Measurements from ENCODE around the gene RNASEH1. TPM values are rescaled to one million over a fixed set of nuclear protein-coding genes. Genes with fewer than 3 reads are reported as not detected.
A peak's percentile ranks its signal among the peaks of the same experiment; 100 is the strongest.

Gene RNASEH1
- total and polyA plus RNA-seq, 2 of the 13 experiments (the other 11 are each of a cell fraction or from before 2014, with no cell fraction given): 14.5 to 57.4 TPM

DNA sequence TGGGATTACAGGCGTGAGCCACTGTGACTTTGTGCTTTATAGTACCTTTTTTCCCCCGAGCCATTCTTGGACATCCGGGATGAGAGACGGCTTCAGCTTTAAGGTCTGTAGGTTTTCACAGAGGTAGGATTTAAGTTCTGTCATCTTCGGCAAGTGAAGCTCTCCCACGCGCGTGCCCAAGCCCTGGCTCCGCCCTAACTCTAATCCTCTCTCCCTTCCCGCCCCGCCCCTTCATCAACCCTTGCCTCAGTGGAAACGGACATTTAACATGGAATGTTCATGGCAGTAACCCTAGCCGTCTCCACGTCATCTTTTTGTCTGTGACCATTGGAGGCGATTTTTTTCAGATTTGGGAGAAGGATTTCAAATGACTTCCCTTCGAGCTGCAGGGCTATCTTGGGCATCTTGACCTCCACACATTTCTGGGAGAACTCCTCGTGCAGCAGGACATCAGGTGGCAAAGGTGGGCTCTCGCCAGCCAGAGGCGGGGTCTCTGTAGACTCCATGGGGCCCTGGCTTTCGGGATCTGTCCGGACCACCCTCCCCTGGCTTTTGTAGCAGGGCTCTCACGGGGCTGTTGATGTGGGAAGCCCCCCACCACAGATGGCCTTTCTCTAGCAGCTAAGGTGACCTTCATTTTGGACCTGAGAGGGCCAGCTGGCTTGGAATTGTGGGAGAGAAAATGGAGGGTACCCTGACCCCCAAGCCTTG, 43.6 kb upstream of the RNASEH1 start:
- TF ChIP-seq ZNF737 (CRISPR knock-in tag; IDR thresholded peaks at IDR 0.05; ENCODE audit: borderline replicate concordance): no peak
- no peak for TF ChIP-seq ZNF883 (CRISPR knock-in tag; IDR thresholded peaks at IDR 0.05; ENCODE audit: not compliant biosample characterization)
- TF ChIP-seq KLF11 (CRISPR knock-in tag; IDR thresholded peaks at IDR 0.05): no peak
- no peak for TF ChIP-seq ZNF703 (CRISPR knock-in tag; IDR thresholded peaks at IDR 0.05; ENCODE audit: borderline replicate concordance)
- no peak for TF ChIP-seq KLF15 (CRISPR knock-in tag; IDR thresholded peaks at IDR 0.05; ENCODE audit: borderline replicate concordance)
- TF ChIP-seq BORCS8-MEF2B (CRISPR knock-in tag; IDR thresholded peaks at IDR 0.05): no peak
- no peak for TF ChIP-seq GATAD1 (CRISPR knock-in tag; IDR thresholded peaks at IDR 0.05)
- no peak for TF ChIP-seq MED8 (CRISPR knock-in tag; IDR thresholded peaks at IDR 0.05; ENCODE audit: insufficient replicate concordance)
- no peak for TF ChIP-seq POLR2AphosphoS2 (IDR thresholded peaks at IDR 0.05; ENCODE audit: low read depth, low read length)
- TF ChIP-seq TCF7 (IDR thresholded peaks at IDR 0.05; ENCODE audit: low read depth): no peak
- TF ChIP-seq SMAD9 (CRISPR knock-in tag; IDR thresholded peaks at IDR 0.05): no peak
- TF ChIP-seq NCOA5 (CRISPR knock-in tag; IDR thresholded peaks at IDR 0.05): no peak
- TF ChIP-seq SMARCC2 (IDR thresholded peaks at IDR 0.05): no peak
- no peaks in the 10 kb centered on the region; a peak in 1 of 5 replicates for H3K27me3 ChIP-seq (ENCODE audit: control insufficient read depth in 1 of 2, insufficient read depth in 2 of 2, low read length in 2 of 2)
- no peaks in the 10 kb centered on the region for H4K20me1 ChIP-seq (ENCODE audit: insufficient read depth, low read length)
- peak overlapping the region; percentile 55 for H2AFZ ChIP-seq (ENCODE audit: low read length)
- WGBS (ENCODE audit: low lambda C conversion rate): 59% methylated on average over 22 of the region's 22 CpGs
- BruUV-seq (replicated peaks): no TSS peak
- in situ Hi-C loops (cut with HindIII; ENCODE audit: extremely low pct_ligation_motif_present, low pct_unique_long_range_greater_than_20kb) (no loop called here), intact Hi-C loops (cut with micrococcal nuclease; ENCODE audit: unreplicated experiment) (no loop called here)
- H3K27ac ChIP-seq (ENCODE audit: extremely low read length, insufficient read depth, low read length): no peak overlapping the region
- H3K9ac ChIP-seq (ENCODE audit: insufficient read depth, low read depth, low read length): no peak overlapping the region
- POLR2A ChIA-PET: interaction anchor here (1.3 to 6.1 kb wide), 5 partner anchors 16 to 83 kb away, joined by 4 to 60 read pairs (median 5); partner anchors contain the start of gene RNASEH1
- FAIRE-seq: no peak
- no peaks in the 10 kb centered on the region for H3K9me3 ChIP-seq (ENCODE audit: low read length)
- peak overlapping the region; percentile 49 for H3K4me2 ChIP-seq (ENCODE audit: low read depth, low read length)
- peaks cover 2% of the 10 kb centered on the region for H3K79me2 ChIP-seq (ENCODE audit: insufficient read depth, low read length)
- no peak for DNase-seq (ENCODE audit: low spot score)
- no peak for ATAC-seq
- CTCF ChIA-PET (ENCODE audit: low intra/inter-chr PET ratio, low total read pairs): no interaction called here
- no peaks in the 10 kb centered on the region for H3K36me3 ChIP-seq (replicated peaks in 1 of 2; ENCODE audit: control insufficient read depth in 1 of 2, insufficient read depth in 2 of 2, low read length in 2 of 2)
- H3K4me3 ChIP-seq (replicated peaks in 1 of 3; ENCODE audit: insufficient read depth in 1 of 3, low read depth in 2 of 3, low read length in 3 of 3): no peak overlapping the region
- H3K4me1 ChIP-seq (ENCODE audit: insufficient read depth, low read length): peaks cover 78% of the 10 kb centered on the region

All from HepG2 (cell line).